OCI-LY7 (cell line): ENCODE measurements around the gene PDGFB.

Experiments
- CTCF ChIP-seq: fragments of 200-600 bp; sonication (generic); conservative IDR thresholded peaks from 2 replicates; pipeline ENCODE4 v1.5.1; 2014; ENCODE audit warnings: mild to moderate bottlenecking, antibody characterized with exemption, low read length, moderate library complexity, mixed read lengths
- EZH2phosphoT487 ChIP-seq: fragments of 200-600 bp; sonication (generic); IDR thresholded peaks from 2 replicates; pipeline ENCODE4 v1.6.1; 2018; ENCODE audit warnings: low read depth, borderline replicate concordance, mild to moderate bottlenecking, mixed run types, antibody characterized with exemption, low read length, moderate library complexity, mixed read lengths

GRCh38 chr22:39253435-39254070 is 8.8 kb upstream of the PDGFB start:
- TF ChIP-seq CTCF (no peak), EZH2phosphoT487 (no peak)
